Measurements from ENCODE around the gene GDA. TPM values are rescaled to one million over a fixed set of nuclear protein-coding genes. Genes with fewer than 3 reads are reported as not detected.

The GDA gene
- total RNA-seq, 1 experiment from 2014 or later: 3.6 TPM

- no peak overlapping the region for H3K4me3 Mint-ChIP-seq
- Histone ChIP-seq H3K27ac (ENCODE audit: insufficient read length, low read depth, low read length) (no peak overlapping the region), H3K14ac (ENCODE audit: insufficient read depth, low read length) (no peak overlapping the region), H3K4me2 (ENCODE audit: insufficient read depth, insufficient read length, low read length) (no peak overlapping the region), H3K79me2 (ENCODE audit: insufficient read depth, low read length) (no peaks in the 10 kb centered on the region), H3K56ac (ENCODE audit: insufficient read length, low read depth, low read length) (no peak overlapping the region), H4K91ac (ENCODE audit: insufficient read length, low read depth, low read length) (no peak overlapping the region), H4K5ac (ENCODE audit: insufficient read length, low read depth, low read length) (no peak overlapping the region), H2BK12ac (ENCODE audit: insufficient read length, low read depth, low read length) (no peak overlapping the region), H3K9ac (ENCODE audit: extremely low read depth, insufficient read length, low read length) (no peak overlapping the region), H2BK15ac (ENCODE audit: low read depth, low read length) (no peak overlapping the region), H2BK120ac (ENCODE audit: low read depth, low read length, poor library complexity, severe bottlenecking) (no peak overlapping the region), H3K9me3 (ENCODE audit: control insufficient read depth, low read depth, low read length) (no peaks in the 10 kb centered on the region), H3K27me3 (ENCODE audit: insufficient read depth, low read length) (no peaks in the 10 kb centered on the region), H4K8ac (replicated peaks; ENCODE audit: insufficient read length, low read depth, low read length) (no peak overlapping the region), H2BK5ac (ENCODE audit: insufficient read length, low read length) (no peak overlapping the region), H3K79me1 (ENCODE audit: insufficient read depth, low read depth, low read length, poor library complexity, severe bottlenecking) (no peaks in the 10 kb centered on the region), H3K18ac (ENCODE audit: insufficient read length, low read depth, low read length) (no peak overlapping the region), H3T11ph (ENCODE audit: low read length) (no peak overlapping the region), H3K23me2 (ENCODE audit: insufficient read length, low read depth, low read length, poor library complexity, severe bottlenecking) (no peaks in the 10 kb centered on the region), H2AK5ac (ENCODE audit: insufficient read length, low read length) (no peak overlapping the region), H3K23ac (ENCODE audit: insufficient read length, low read depth, low read length) (no peak overlapping the region), H4K20me1 (ENCODE audit: control insufficient read depth, insufficient read depth, insufficient read length) (no peaks in the 10 kb centered on the region), H3K4ac (ENCODE audit: low read depth, low read length) (no peak overlapping the region), H3K4me1 (ENCODE audit: insufficient read depth, low read length) (no peaks in the 10 kb centered on the region), H2BK20ac (ENCODE audit: low read depth, low read length, poor library complexity, severe bottlenecking) (no peak overlapping the region), H2AFZ (ENCODE audit: low read length) (no peak overlapping the region)
- peaks cover 7 to 8% of the 10 kb centered on the region in 2 experiments; a peak in 3 of 4 replicates for H3K4me1 Mint-ChIP-seq
- TF ChIP-seq, protein P1, sequence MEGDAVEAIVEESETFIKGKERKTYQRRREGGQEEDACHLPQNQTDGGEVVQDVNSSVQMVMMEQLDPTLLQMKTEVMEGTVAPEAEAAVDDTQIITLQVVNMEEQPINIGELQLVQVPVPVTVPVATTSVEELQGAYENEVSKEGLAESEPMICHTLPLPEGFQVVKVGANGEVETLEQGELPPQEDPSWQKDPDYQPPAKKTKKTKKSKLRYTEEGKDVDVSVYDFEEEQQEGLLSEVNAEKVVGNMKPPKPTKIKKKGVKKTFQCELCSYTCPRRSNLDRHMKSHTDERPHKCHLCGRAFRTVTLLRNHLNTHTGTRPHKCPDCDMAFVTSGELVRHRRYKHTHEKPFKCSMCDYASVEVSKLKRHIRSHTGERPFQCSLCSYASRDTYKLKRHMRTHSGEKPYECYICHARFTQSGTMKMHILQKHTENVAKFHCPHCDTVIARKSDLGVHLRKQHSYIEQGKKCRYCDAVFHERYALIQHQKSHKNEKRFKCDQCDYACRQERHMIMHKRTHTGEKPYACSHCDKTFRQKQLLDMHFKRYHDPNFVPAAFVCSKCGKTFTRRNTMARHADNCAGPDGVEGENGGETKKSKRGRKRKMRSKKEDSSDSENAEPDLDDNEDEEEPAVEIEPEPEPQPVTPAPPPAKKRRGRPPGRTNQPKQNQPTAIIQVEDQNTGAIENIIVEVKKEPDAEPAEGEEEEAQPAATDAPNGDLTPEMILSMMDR (conservative IDR thresholded peaks at IDR 0.05): peak; percentile 69
- peaks cover 20 to 24% of the 10 kb centered on the region in 2 experiments for H3K9me3 Mint-ChIP-seq
- no peak for DNase-seq
- H3K27ac Mint-ChIP-seq: peak overlapping the region in 1 of 3 experiments; percentile 1; a peak in 1 of 7 replicates
- peaks cover 3 to 26% (median 8%) of the 10 kb centered on the region in 3 experiments; a peak in 6 of 7 replicates for H3K36me3 Mint-ChIP-seq (ENCODE audit: insufficient read depth in 1 of 3, low read depth in 3 of 3)
- H3K27me3 Mint-ChIP-seq (ENCODE audit: low read depth): no peaks in the 10 kb centered on the region; the same call in 1 of the 2 replicates
- no CpG with 5 or more reads among the region's 2 CpGs for WGBS (ENCODE audit: extremely low coverage, insufficient read length, low lambda C conversion rate)
Observed at GRCh38 chr9:72292256-72292682, 143.0 kb downstream of the GDA start.

Data from H9 (cell line).